ENCODE data around the gene PRKACA.

The PRKACA gene

GRCh38 chr19:14091813-14092462, 25.6 kb downstream of the PRKACA start:
- no peak for DNase-seq

GRCh38 chr19:14091081-14091812, 26.3 kb downstream of the PRKACA start:
- DNase-seq: peak; percentile 37

GRCh38 chr19:14090509-14091080, 27.0 kb downstream of the PRKACA start, which contains the start of gene SAMD1:
TSS of gene SAMD1 (minus strand) at chr19:14090751.
- peak; percentile 35 for DNase-seq

GRCh38 chr19:14089662-14090508, 27.7 kb downstream of the PRKACA start:
- peak; percentile 6 for DNase-seq

GRCh38 chr19:14089412-14089661, 28.2 kb downstream of the PRKACA start:
- no peak for DNase-seq

- no peak for DNase-seq
These were observed 28.7 kb downstream of the PRKACA start for GRCh38 chr19:14088634-14089411.

GRCh38 chr19:14086098-14086497, 31.5 kb downstream of the PRKACA start:
- no peak for DNase-seq

- no peak for DNase-seq
These were observed 32.1 kb downstream of the PRKACA start, which contains the start of gene C19orf67 for GRCh38 chr19:14085309-14085995. TSS of gene C19orf67 (minus strand) at chr19:14085783. CDS start at chr19:14085627, 156 bp downstream.

GRCh38 chr19:14082675-14082960, 34.9 kb downstream of the PRKACA start:
- no peak for DNase-seq

- no peak for DNase-seq
These were observed 35.5 kb downstream of the PRKACA start for GRCh38 chr19:14081797-14082674.

- peak; percentile 98 for DNase-seq
These were observed 36.4 kb downstream of the PRKACA start for GRCh38 chr19:14080887-14081796.

- DNase-seq: no peak
These were observed 39.2 kb downstream of the PRKACA start for GRCh38 chr19:14078411-14078810.

GRCh38 chr19:14073925-14074838, 43.4 kb downstream of the PRKACA start:
- peak; percentile 47 for DNase-seq

- DNase-seq: peak; percentile 69
These were observed 44.2 kb downstream of the PRKACA start for GRCh38 chr19:14073261-14073924.

GRCh38 chr19:14072535-14073260, 44.9 kb downstream of the PRKACA start, which contains the start of gene MISP3:
TSS of gene MISP3 (plus strand) at chr19:14072786. CDS start at chr19:14073310, 524 bp downstream.
- peak; percentile 44 for DNase-seq

GRCh38 chr19:14070268-14071050, 47.1 kb downstream of the PRKACA start:
- no peak for DNase-seq

GRCh38 chr19:14066134-14066533, 51.4 kb downstream of the PRKACA start:
- no peak for DNase-seq
